Gastroesophageal sphincter (tissue), 3 donors: ENCODE measurements around the gene ZFHX3.

Experiments
- CTCF ChIP-seq, 4 experiments: fragments of 200-600 bp in 2 of 4; fragments of 450-650 bp in 2 of 4; sonication (generic) in 1 of 4; IDR thresholded peaks; one replicate each; pipeline ENCODE4 v1.5.1; 2017 to 2019; ENCODE audit warnings: antibody characterized with exemption in 4 of 4, mild to moderate bottlenecking in 2 of 4, moderate library complexity in 2 of 4
- EP300 ChIP-seq: sonication (generic); formaldehyde crosslinking; IDR thresholded peaks from one replicate; pipeline ENCODE4 v1.6.1; 2017; ENCODE audit warnings: antibody characterized with exemption, mild to moderate bottlenecking
- POLR2A ChIP-seq, 2 donors: fragments of 450-650 bp; IDR thresholded peaks; one replicate each; pipeline ENCODE4 v1.6.1; 2017; ENCODE audit warnings: antibody characterized with exemption in 2 of 2, mild to moderate bottlenecking in 2 of 2, moderate library complexity in 1 of 2
- POLR2AphosphoS5 ChIP-seq: sonication (generic); formaldehyde crosslinking; IDR thresholded peaks from one replicate; pipeline ENCODE4 v1.6.1; 2017; ENCODE audit warnings: antibody characterized with exemption

DNA sequence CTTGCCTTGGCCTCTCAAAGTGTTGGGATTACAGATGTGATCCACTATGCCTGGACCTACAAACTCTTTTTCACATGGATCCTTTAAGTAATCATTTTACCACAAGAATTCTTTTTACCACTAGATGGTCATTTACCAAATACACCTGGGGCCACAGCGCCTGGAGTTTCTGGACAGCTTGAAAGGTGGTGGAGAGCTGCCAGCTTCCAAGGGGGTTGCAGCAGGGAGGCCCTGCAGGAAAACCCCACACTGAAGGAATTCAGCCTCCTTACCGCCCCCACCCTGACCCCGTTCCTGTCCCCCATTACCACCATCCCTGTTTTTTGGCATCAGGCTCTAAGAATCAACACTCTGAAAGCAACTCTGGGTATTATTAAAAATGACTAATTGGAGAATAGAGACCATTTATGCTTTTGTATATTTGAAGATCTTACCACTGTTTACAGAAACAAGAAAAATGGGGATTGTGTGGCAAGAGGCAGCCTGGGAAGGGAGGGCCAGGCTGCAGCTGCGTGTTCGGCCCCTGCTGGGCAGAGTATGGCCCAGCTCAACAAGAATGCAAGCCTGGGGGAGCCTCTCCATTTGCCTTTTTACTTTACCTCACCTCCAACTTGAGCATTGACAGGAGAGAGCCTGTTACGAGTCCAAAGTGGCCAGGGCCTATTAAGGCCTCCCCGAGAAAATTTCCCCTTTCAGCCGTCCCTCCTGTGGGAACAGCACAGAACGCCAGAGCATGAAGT lies 209.9 kb downstream of the ZFHX3 start:
- TF ChIP-seq EP300: no peak
- no peak for TF ChIP-seq POLR2A (IDR thresholded peaks at IDR 0.05)
- TF ChIP-seq CTCF (IDR thresholded peaks at IDR 0.05): peak in 1 of 4 experiments; percentile 23
- peak; percentile 88 for TF ChIP-seq POLR2AphosphoS5
